AG10803 (cell line): ENCODE results near the gene DHRS7C.
A peak's percentile ranks its signal among the peaks of the same experiment; 100 is the strongest.

ENCODE experiments used
- DNase-seq: peaks from one replicate; pipeline ENCODE4 v3.0.0; 2010; ENCODE audit warnings: low read depth
- H3K4me3 ChIP-seq: 2 replicates; pipeline ENCODE4 v1.5.1; 2011; ENCODE audit warnings: mild to moderate bottlenecking, low read length, control low read depth
- CTCF ChIP-seq: conservative IDR thresholded peaks from 2 replicates; pipeline ENCODE4 v1.5.1; 2011; ENCODE audit warnings: mild to moderate bottlenecking, low read length, control low read depth, inconsistent platforms

DHRS7C gene, protein sequence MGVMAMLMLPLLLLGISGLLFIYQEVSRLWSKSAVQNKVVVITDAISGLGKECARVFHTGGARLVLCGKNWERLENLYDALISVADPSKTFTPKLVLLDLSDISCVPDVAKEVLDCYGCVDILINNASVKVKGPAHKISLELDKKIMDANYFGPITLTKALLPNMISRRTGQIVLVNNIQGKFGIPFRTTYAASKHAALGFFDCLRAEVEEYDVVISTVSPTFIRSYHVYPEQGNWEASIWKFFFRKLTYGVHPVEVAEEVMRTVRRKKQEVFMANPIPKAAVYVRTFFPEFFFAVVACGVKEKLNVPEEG

DNA sequence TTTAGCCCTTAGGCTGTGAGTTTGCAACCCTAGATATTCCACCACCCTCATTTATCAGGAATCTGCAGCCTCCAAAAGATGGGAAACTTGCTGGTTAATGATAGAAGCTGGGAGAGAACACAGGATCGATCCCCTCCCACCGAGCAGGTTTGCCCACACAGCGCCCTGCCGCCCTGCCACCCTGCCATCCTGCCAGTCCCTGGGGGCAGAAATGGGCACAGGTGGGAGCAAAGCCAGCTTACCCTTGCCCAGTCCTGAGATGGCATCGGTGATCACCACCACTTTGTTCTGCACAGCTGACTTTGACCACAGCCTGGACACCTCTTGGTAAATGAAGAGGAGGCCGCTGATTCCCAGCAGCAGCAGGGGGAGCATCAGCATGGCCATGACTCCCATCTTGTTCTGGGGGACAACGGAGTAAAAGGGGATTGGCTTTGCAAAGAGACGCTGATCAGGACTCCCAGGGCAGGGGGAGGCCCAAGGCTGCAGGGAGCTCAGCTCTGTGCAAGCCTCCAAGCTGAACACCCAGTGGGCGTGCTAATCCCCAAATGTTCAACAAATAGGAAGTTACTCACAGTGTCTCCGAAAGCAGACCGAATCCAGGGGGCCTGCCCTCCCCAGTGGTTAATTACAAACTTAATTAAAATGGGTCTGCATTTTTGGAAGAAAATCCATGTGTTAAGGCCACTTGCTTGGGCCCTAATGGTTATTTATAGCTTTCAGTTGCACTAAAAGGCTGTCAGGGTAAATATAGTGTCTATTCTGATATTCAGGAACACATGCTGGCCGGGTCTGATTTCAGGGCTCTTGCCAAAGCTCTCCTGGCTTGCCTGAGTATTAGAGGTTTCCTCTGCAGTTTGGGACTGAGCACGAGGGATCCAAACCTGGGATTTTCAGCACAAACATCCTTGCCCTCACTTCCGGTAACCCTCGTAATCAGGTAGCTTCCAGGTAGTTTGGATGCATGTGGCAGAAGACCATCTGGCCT, at the start of gene DHRS7C:
TSS of gene DHRS7C (minus strand) at position 704 of the 988 bp plus-strand sequence. CDS start at position 396, 308 bp downstream.
- no peak for TF ChIP-seq CTCF
- DNase-seq, result no peak
- no peak within 1 kb of the TSS for H3K4me3 ChIP-seq

GRCh38 chr17:9839433-9839832, 48.0 kb upstream of the DHRS7C start:
- peak; percentile 22 for DNase-seq
- no peak; the same call in 1 of the 2 replicates for TF ChIP-seq CTCF
- H3K4me3 ChIP-seq, result no peak overlapping the region

GRCh38 chr17:9837551-9838471, 46.4 kb upstream of the DHRS7C start:
- no peak for TF ChIP-seq CTCF
- DNase-seq, result peak; percentile 84
- no peak overlapping the region for H3K4me3 ChIP-seq

DNA sequence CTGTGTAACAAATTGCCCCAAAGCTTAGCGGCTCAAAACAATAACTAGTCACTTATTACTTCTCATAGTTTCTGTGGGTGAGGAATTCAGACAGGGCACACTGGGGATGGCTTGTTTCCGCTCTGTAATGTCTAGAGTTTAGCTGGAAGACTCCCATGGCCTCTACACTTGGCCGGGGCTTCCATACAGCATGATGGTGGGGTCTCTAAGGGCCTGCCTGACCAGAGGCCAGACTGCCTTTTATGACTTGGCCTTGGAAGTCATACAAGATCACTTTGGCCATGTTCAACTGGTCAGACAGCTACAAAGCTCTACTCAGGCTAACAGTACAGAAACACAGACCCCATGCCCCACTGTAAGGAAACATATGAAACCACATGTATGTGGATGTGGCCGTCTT, 42.5 kb upstream of the DHRS7C start:
- no peak overlapping the region for H3K4me3 ChIP-seq
- TF ChIP-seq CTCF, result no peak
- DNase-seq, result no peak

DNA sequence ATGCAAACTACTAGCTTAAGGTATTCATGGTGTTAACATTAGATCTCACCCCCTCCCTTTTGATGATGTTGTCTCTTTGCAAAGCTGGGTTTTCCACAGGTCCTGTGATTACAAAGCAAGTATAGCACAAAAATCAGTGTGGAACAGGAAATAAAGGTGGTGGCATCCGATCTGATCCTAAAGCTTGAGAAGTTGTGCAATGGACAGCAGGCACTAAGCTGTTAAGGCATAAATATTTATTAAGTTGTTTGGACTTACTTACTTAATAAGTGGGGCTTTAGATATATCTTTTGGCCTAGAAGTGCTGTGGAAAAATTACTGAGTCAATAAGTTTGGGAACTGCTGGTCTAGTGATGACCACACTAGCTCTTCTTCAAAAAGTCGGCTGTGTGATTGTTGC, 39.3 kb upstream of the DHRS7C start:
- no peak for TF ChIP-seq CTCF
- no peak for DNase-seq
- H3K4me3 ChIP-seq, result no peak overlapping the region

- TF ChIP-seq CTCF, result no peak
- no peak overlapping the region for H3K4me3 ChIP-seq
- no peak for DNase-seq
These were observed 38.0 kb upstream of the DHRS7C start for GRCh38 chr17:9829343-9829742.
